C1 segment of cervical spinal cord (tissue), 14 donors: ENCODE data around the gene CDH26.

Experiments
- DNase-seq, 14 donors: peaks; one replicate each; lab custom pipeline; 2025; lab: John Stamatoyannopoulos, UW

Gene CDH26

GRCh38 chr20:59985164-59985563 is 26.9 kb downstream of the CDH26 start:
- no peak for DNase-seq

DNA sequence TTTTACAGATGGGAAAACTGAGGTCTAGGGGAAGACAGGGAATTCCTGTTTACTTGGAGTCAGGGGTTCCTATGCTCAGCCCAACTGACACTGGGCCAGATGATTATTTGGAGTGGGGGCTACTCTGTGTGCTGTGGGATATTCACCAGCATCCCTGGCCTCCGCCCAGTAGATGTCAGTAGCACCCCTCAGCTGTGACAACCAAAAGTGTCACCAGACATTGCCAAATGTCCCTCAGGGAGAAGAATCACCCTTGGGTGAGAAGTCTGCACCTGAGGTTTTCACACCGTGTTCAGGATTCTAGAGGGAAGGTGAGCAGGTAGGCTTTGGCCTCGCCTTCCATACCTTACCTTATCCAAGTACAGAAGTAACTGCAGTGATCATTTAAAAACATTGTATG is 27.6 kb downstream of the CDH26 start:
- no peak for DNase-seq

DNA sequence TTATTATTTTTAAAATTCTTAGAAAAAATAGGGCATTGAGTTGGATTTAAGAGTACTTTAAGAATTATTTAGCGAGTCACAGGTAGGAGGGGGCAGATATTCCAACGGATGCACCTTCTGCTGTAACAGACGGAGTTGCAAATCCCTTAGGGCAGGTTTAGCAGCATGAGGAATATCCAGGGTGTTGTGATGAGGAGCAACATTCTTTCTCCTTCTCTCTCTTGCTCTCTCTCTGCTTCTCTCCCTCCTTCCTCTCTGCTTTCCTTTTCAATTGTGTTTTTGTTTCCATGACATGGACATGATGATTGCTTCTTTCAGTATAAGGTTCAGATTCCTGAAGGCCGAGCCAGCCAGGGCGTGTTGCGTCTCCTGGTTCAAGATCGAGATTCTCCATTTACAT is 28.9 kb downstream of the CDH26 start:
- no peak for DNase-seq

DNA sequence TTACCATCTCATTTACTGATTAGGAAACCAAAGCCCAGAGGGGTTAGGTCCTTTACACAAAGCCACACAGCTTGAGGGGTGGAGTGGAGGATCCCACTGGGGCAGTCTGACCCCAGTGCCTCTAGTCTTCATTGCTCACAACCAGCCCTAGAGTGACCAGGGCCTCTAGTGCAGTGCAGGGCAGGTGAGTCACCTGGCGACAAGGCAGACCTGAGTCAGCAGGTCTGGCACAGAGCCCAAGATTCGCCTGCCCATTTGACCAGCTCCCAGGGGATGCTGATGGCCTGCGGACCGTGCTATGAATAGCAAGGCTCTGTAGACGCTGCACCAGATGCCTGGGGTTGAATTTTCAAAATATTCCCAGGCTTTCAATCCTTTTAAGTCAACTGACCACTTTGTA is 29.9 kb downstream of the CDH26 start:
- DNase-seq = no peak

- DNase-seq = no peak
Observed at GRCh38 chr20:59992526-59993084, 34.4 kb downstream of the CDH26 start.

GRCh38 chr20:59993736-59994430 is 35.7 kb downstream of the CDH26 start:
- peak in 1 of 14 donors; percentile 9 for DNase-seq

DNA sequence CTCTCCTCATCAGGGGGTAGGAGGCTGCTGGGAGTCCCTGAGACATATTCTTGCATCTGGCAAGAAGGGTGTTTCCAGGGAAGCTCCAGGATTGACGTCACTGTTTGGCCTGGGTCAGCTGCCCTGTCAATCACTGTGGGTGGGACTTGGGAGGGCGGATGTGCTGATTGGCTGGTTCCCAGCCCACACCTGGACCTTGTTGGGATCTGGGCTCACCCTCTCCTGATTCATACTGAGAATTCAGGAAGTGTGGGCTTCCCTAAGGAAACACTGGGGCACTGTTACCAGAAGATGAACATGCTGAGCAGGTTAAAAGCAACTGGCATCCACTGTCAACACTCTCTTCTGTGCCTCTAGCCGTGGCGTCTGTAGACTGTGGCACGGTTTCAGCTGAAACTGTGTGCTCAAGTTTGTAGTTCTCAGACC is 36.5 kb downstream of the CDH26 start:
- peak in 1 of 14 donors; percentile 16 for DNase-seq

GRCh38 chr20:59996108-59996507 is 37.9 kb downstream of the CDH26 start:
- no peak for DNase-seq

DNA sequence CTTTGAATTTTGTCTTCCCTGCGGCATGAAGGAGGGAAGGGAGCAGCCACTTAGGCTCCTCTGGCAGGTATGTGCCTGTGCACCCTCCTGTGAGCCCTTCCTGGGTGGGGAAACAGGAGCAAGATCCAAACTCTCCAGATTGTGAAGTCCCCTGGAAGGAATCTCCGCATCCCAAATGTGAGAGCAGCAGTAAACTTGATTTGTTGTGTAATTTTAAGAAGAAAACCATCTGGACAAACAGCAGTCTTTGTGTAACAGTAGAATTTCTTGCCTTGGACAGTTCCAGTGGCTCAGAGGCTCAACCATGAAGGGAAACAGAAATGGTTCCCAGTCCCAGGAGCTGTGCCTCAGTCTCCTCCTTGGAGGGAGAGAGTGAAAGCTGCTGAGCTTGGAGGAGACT is 39.7 kb downstream of the CDH26 start:
- no peak for DNase-seq

- DNase-seq = no peak
Observed at GRCh38 chr20:59999502-59999901, 41.3 kb downstream of the CDH26 start.

GRCh38 chr20:60000271-60001042 is 42.2 kb downstream of the CDH26 start:
- no peak for DNase-seq

DNA sequence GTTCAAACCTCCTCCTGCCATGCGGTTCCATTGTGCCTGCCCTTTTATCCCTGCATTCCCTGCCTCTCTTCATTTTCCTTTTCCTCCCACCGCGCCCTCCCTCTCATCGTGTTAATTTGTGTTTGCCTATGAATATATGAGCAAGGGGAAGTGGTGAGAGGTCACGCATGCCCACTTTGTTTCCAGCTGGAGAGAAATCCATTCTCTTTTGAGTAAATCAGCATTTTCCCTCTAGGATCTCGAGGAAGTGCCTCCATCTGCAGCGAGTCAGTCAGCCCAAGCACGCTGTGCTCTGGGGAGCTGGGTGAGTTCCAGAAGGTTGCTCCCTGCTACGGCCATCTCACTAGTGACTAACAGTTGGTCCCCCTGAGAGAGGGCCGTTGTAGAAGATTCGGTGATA is 42.9 kb downstream of the CDH26 start:
- no peak for DNase-seq

DNA sequence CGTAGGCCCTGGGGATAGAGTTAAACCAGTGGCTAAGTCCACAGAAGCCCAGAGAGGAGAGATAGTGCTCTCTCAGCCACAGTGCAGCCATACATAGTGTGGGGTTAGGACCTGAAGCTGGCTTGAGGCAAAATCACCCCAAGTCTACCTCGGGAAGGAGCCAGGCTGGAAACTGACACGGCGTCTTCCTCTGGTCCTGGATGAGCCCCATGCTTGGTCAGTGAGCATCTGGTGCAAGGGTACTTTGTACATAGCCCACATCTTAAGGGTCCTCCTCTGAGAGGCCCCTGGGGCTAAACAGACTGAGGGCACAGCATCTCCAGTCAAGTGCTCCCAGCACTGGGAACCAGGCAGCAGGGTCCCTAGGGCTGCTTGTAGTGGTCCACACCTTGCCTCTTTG is 45.6 kb downstream of the CDH26 start:
- DNase-seq = no peak

DNA sequence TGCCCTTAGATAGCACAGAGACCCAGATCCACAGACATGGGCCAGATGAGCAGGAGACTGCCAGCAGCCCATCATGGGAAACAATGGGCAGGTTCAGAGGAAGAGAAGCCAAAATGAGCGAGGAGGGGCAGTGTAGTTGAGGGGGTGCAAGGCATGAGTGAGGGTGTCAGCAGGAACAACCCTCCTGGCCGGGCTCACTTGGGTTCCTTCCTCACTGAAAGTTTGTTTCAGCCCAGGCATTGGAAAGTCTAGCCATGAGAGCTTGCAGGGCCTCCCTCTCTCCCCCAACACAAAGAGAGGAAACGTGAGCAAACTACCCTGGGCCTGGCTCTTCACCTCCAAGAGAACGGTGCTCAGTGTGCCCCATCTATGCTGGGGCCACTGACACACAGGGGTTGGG is 48.0 kb downstream of the CDH26 start:
- no peak for DNase-seq

- DNase-seq = no peak
Observed at GRCh38 chr20:60007464-60007863, 49.2 kb downstream of the CDH26 start.

DNA sequence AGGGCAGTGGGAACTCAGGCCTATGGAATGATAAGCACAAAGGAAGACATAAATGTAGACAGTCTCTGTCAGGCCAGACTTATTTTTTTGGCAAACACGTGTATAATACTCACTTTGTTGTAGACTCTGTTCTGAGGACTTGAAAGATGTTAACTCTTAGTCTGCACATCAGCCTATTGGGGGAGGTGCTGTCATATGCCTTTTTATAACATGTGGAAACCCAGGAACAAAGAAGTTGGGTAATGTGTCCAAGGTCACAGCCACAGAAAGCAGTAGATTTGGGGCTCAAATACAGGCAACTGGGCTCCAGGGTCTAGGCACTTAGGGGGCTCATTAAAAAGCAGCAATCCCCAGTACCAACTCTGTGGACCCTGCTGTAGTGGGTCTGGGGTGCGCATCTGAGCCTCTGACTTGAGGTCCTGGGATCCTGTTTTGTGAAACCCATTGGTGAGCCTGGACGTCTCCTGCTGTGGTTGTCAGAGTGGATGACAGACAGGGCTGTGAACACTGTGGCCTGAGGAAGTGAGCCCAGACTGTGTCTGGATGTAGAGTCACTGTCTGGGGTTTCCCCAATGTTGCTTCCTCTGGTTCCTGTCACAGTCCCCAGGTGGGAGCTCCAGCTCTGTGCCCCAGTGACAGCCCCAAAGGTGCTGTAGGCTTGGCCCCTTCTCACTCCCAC is 50.0 kb downstream of the CDH26 start:
- DNase-seq = no peak

- DNase-seq = no peak
Observed at GRCh38 chr20:60009318-60009717, 51.1 kb downstream of the CDH26 start.

- DNase-seq = no peak
Observed at GRCh38 chr20:60009826-60010616, 51.8 kb downstream of the CDH26 start.

DNA sequence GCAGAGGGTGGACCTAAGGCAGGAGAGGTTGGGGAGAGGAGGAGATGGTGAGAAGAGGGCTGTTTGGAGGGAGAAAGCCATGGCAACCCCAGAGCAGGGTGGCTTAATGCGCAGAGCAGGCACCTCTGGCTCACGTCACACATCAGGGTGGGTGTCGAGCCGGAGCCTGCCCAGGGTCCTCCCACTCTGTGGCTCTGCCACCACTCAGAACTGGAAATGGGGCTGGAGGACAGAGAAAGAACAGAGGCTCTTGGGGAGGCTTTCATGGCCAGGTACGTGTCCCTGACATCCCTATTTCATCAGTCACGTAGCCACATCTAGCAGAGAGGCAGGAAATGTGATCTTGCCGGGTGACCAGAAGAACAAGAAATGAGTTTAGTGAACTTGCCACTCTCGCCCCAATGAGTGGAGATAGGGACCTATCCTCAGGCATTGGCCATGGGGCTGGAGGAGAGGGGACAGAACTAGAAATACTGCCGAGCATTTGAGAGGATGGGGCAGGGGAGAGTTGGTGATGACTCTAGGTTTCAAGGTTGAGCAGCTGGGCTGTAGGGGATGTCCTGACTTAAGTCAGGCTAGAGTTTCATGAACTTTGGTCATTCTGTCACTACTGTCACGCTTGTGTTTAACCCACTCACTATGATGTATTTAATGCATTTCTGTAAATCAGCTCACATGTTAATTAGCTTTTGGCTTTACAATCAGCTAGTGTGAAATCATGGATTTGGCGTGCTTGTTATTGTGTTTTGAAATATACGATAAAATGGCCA is 52.7 kb downstream of the CDH26 start:
- no peak for DNase-seq
